ENCODE results near the gene PREPL. TPM values are rescaled to one million over a fixed set of nuclear protein-coding genes. Genes with fewer than 3 reads are reported as not detected.

PREPL gene
- total and polyA plus RNA-seq, 2 of the 8 experiments (the other 6 are each of a cell fraction or from before 2014, with no cell fraction given): 13.6 to 38.9 TPM

GRCh38 chr2:44371445-44371844 is 10.2 kb upstream of the PREPL start:
- TF ChIP-seq TAF1 (IDR thresholded peaks at IDR 0.05; ENCODE audit: low read depth, low read length): no peak
- no peak for TF ChIP-seq SP4 (IDR thresholded peaks at IDR 0.05; ENCODE audit: low read length)
- no peak for TF ChIP-seq BRCA1 (IDR thresholded peaks at IDR 0.05; ENCODE audit: low read depth, low read length)
- no peak for TF ChIP-seq RBBP5 (IDR thresholded peaks at IDR 0.05; ENCODE audit: borderline replicate concordance, low read depth, low read length)
- no peak for TF ChIP-seq ATF2 (IDR thresholded peaks at IDR 0.05; ENCODE audit: low read length)
- no peak for TF ChIP-seq GTF2F1 (IDR thresholded peaks at IDR 0.05; ENCODE audit: borderline replicate concordance, low read depth, low read length)
- no peak overlapping the region for H2AFZ ChIP-seq (ENCODE audit: low read length)

More at GRCh38 chr2:44371445-44371844, 10.2 kb upstream of the PREPL start:
- no peaks in the 10 kb centered on the region; the same call in 1 of the 2 replicates for H3K79me1 ChIP-seq (ENCODE audit: low read depth, low read length)
- DNase-seq (ENCODE audit: low read depth in 1 of 2, low spot score in 2 of 2) (no peak), FAIRE-seq (no peak)
- H3K4me2 ChIP-seq (ENCODE audit: insufficient read depth in 1 of 2, low read depth in 2 of 2, low read length in 2 of 2): no peak overlapping the region
- no peak overlapping the region for H2BK120ac ChIP-seq (replicated peaks; ENCODE audit: low read depth, low read length)
- no peak overlapping the region for H3K4ac ChIP-seq (replicated peaks; ENCODE audit: insufficient read length, low read depth, low read length)
- H3K9ac ChIP-seq (replicated peaks in 1 of 4; ENCODE audit: extremely low read depth in 1 of 4, low read depth in 3 of 4, low read length in 3 of 4): no peak overlapping the region
- H2AK5ac ChIP-seq (ENCODE audit: low read depth, low read length): no peak overlapping the region
- no peaks in the 10 kb centered on the region for H4K20me1 ChIP-seq (replicated peaks in 1 of 2; ENCODE audit: control insufficient read depth in 1 of 2, insufficient read depth in 2 of 2, low read length in 2 of 2)
- ChIA-PET CTCF (ENCODE audit: partially characterized antibody) (interaction anchor here (1.7 kb wide), 1 partner anchor 10 kb away, joined by 7 read pairs; the partner anchor contains the start of genes CAMKMT and PREPL), POLR2A (ENCODE audit: partially characterized antibody) (no interaction called here)
- no peak overlapping the region for H3K56ac ChIP-seq (replicated peaks; ENCODE audit: insufficient read length, low read depth, low read length)
- H3K79me2 ChIP-seq (ENCODE audit: control insufficient read depth in 1 of 2, insufficient read depth in 2 of 2, low read length in 2 of 2): peaks cover 2 to 38% of the 10 kb centered on the region in 2 experiments; a peak in 3 of 4 replicates
- H4K8ac ChIP-seq (ENCODE audit: extremely low read depth, insufficient read depth, low read length): no peak overlapping the region
- H3K18ac ChIP-seq (ENCODE audit: extremely low read depth, low read length): no peak overlapping the region
- no peak overlapping the region for H2BK5ac ChIP-seq (ENCODE audit: low read depth, low read length)
- H3K9me3 ChIP-seq (ENCODE audit: insufficient read depth in 2 of 2, low read depth in 1 of 2, low read length in 1 of 2): no peaks in the 10 kb centered on the region
- H2BK12ac ChIP-seq (ENCODE audit: low read depth, low read length): no peak overlapping the region
- no peak overlapping the region for H4K5ac ChIP-seq (ENCODE audit: insufficient read length, low read depth, low read length)
- H3K23me2 ChIP-seq (ENCODE audit: low read depth, low read length): no peaks in the 10 kb centered on the region
- H3K4me3 ChIP-seq (ENCODE audit: extremely low read depth in 1 of 4, insufficient read depth in 2 of 4, low read depth in 3 of 4, low read length in 4 of 4): no peak overlapping the region
- no peaks in the 10 kb centered on the region; a peak in 1 of 8 replicates for H3K36me3 ChIP-seq (ENCODE audit: control insufficient read depth in 2 of 4, insufficient read depth in 4 of 4, low read length in 3 of 4)
- H3K4me1 ChIP-seq (replicated peaks in 1 of 4; ENCODE audit: control insufficient read depth in 3 of 4, insufficient read depth in 4 of 4, low read length in 3 of 4): peaks cover 0 to 2% (median 0%) of the 10 kb centered on the region in 4 experiments; a peak in 1 of 7 replicates
- no peaks in the 10 kb centered on the region for H3K27me3 ChIP-seq (replicated peaks in 1 of 4; ENCODE audit: control insufficient read depth in 3 of 4, extremely low read depth in 1 of 4, insufficient read depth in 3 of 4, low read length in 3 of 4)
- H3K23ac ChIP-seq (ENCODE audit: insufficient read length): no peak overlapping the region
- H3K27ac ChIP-seq (ENCODE audit: low read depth, low read length): no peak overlapping the region
- no peak overlapping the region for H3K14ac ChIP-seq (ENCODE audit: insufficient read length)
- H4K91ac ChIP-seq (replicated peaks; ENCODE audit: insufficient read length, low read length): no peak overlapping the region
- H2BK15ac ChIP-seq (ENCODE audit: low read length): no peak overlapping the region
- H2BK20ac ChIP-seq (ENCODE audit: low read length): no peak overlapping the region

Data from H1 (cell line).